Heart right ventricle (tissue), 16 donors: ENCODE measurements around the gene UBXN1. TPM values are rescaled to one million over a fixed set of nuclear protein-coding genes. Genes with fewer than 3 reads are reported as not detected.
"Not testable (repeated sequence)": the region's sequence is repeated elsewhere in the genome, so short reads cannot be mapped to it uniquely, and the experiment has no call there.

Experiments used
- ATAC-seq, 8 donors: fragments of 200-7000 bp; cut with Tn5 transposase; one replicate each; pipeline ENCODE4 v1.9.1; 2020; ENCODE audit warnings: mild to moderate bottlenecking in 8 of 8, moderate library complexity in 8 of 8, moderate number of reproducible peaks in 1 of 8
- DNase-seq, 2 donors: peaks; one replicate each; pipeline ENCODE4 v3.0.0-alpha.2; 2020
- H3K27ac ChIP-seq, 10 donors: fragments of 200-600 bp; sonication (generic) in 2 of 10; one replicate each; pipeline versions ENCODE4 v1.5.0 to v1.8.0; 2020 to 2022; ENCODE audit warnings: mild to moderate bottlenecking in 3 of 10
- H3K27me3 ChIP-seq, 7 donors: fragments of 200-600 bp; one replicate each; pipeline ENCODE4 v1.8.0; 2021 to 2022; ENCODE audit warnings: mild to moderate bottlenecking in 2 of 7
- H3K36me3 ChIP-seq, 9 donors: fragments of 200-600 bp; sonication (generic) in 1 of 9; one replicate each; pipeline versions ENCODE4 v1.5.0 to v1.8.0; 2020 to 2022; ENCODE audit warnings: mild to moderate bottlenecking in 2 of 9
- H3K4me1 ChIP-seq, 9 donors: fragments of 200-600 bp; sonication (generic) in 1 of 9; one replicate each; pipeline versions ENCODE4 v1.5.0 to v1.8.0; 2020 to 2022; ENCODE audit warnings: mild to moderate bottlenecking in 4 of 9
- H3K4me3 ChIP-seq, 10 donors: fragments of 200-600 bp; sonication (generic) in 2 of 10; one replicate each; pipeline versions ENCODE4 v1.5.0 to v1.8.0; 2020 to 2022; ENCODE audit warnings: mild to moderate bottlenecking in 7 of 10, moderate library complexity in 2 of 10
- H3K9me3 ChIP-seq, 11 donors: fragments of 200-600 bp in 10 of 11; sonication (generic) in 2 of 11; one replicate each; pipeline versions ENCODE4 v1.5.0 to v1.8.0; 2013 to 2022; ENCODE audit warnings: mild to moderate bottlenecking in 2 of 11, control low read depth in 1 of 11, moderate library complexity in 1 of 11
- CTCF ChIP-seq, 9 donors: fragments of 200-600 bp; sonication (generic) in 2 of 9; IDR thresholded peaks; one replicate each; pipeline versions ENCODE4 v1.5.0 to v1.8.0; 2021 to 2022; ENCODE audit warnings: antibody characterized with exemption in 9 of 9, mild to moderate bottlenecking in 5 of 9, moderate library complexity in 1 of 9
- WGBS, 2 donors: extraction: QIAGEN DNeasy Blood & Tissue Kit; methylation state at CpG; one replicate each; pipeline ENCODE4 v1.1.7; 2013; ENCODE audit warnings: inconsistent platforms in 1 of 2; 5-methylcytosine and 5-hydroxymethylcytosine counted together
- intact Hi-C, 10 donors: fragments of 100-400 bp; cut with DNase I; formaldehyde crosslinking; loops; one replicate each; pipeline versions ENCODE4 v1.11.1 to v1.14.2; 2022
- polyA plus RNA-seq, 2 donors: library from polyadenylated mRNA; stranded (reverse); fragments of 200-250 nt; gene quantifications; one replicate each; pipeline ENCODE4 v1.2.3, GENCODE V29; 2013
- total RNA-seq, 10 donors: library from RNA; stranded (reverse); fragmentation: NEBNext Ultra II Directional in 3 of 10; extraction: Animal tissue kit (Norgen Biotek cat#: 25700) in 3 of 10; gene quantifications; one replicate each; pipeline versions ENCODE4 v1.2.1 to v1.2.4, GENCODE V29; 2021 to 2023
- donor health status: Arrhythmogenic right ventricular cardiomyopathy.
- donor health status: ischemic (EF 13 %, LVEDD 7.1; RV severe dilation, severe dysfunction).
- donor health status: healthy with polysubstance abuse.
- donor health status: DM: no; HTN: yes; CAD: no.
- donor health status: DM: no; HTN: no; CAD: no.
- donor health status: ischemic (EF 25% LVEDD 6.9; RV normal size, moderate dysfunction).
- donor health status: ischemic (EF 25% LVEDD 5.7; RV mildly dilated, moderate dysfunction).
- donor health status: healthy.
- donor health status: DM: yes; HTN: yes; CAD: no.
- donor health status: Ischemic cardiomyopathy.
- donor health status: ischemic (EF 35%, LVEDD 5.7; RV mildly dilated, moderate dysfunction).
- donor health status: nonischemic (EF 11% LVEDD 7.7; RV severe dilation, severe dysfunction).
- donor health status: DM: yes; HTN: yes; CAD: no.
- donor health status: PGD.
- donor health status: ischemic (EF 29% LVEDD 5.4; RV normal size, mild dysfunction).
- donor health status: nonischemic (EF 23%, LVEDD 6.1; RV moderate dilation, normal function).

The UBXN1 gene
- total and polyA plus RNA-seq, 12 donors = 57.8 to 175 (median 82.4) TPM

- peak; percentile 71 to 85 (median 78) for ATAC-seq
- Histone ChIP-seq H3K9me3 (no peaks in the 10 kb centered on the region), H3K4me1 (peaks cover 0 to 22% (median 16%) of the 10 kb centered on the region in 9 donors), H3K4me3 (no peak overlapping the region), H3K36me3 (peaks cover 0 to 57% (median 17%) of the 10 kb centered on the region in 9 donors), H3K27me3 (no peaks in the 10 kb centered on the region), H3K27ac (peak overlapping the region in 4 of 10 donors; percentile 15 to 44 (median 19))
- DNase-seq = peak; percentile 71 to 84
- WGBS, 2 donors = 40 to 44% methylated on average over 14 of the region's 14 CpGs
- intact Hi-C loops = loop anchor here (2.0 to 10.0 kb wide), 7 partner anchors 14 to 312 kb away; partner anchors contain the start of gene TUT1 (in 1 of the 10)
- peak; percentile 60 to 92 (median 87) for TF ChIP-seq CTCF (IDR thresholded peaks at IDR 0.05)
These were observed 15.7 kb upstream of the UBXN1 start for GRCh38 chr11:62694455-62695167.

GRCh38 chr11:62693624-62694023 is 14.8 kb upstream of the UBXN1 start:
- intact Hi-C loops = loop anchor here (2.0 to 10.0 kb wide), 7 partner anchors 13 to 311 kb away; partner anchors contain the start of gene TUT1 (in 1 of the 10)
- WGBS, 2 donors = 75 to 86% methylated on average over 4 of the region's 4 CpGs
- H3K27me3 ChIP-seq, H3K9me3 ChIP-seq, H3K27ac ChIP-seq, ATAC-seq, H3K4me3 ChIP-seq, DNase-seq: not testable (repeated sequence)
- H3K4me1 ChIP-seq = peaks cover 0 to 31% (median 23%) of the 10 kb centered on the region in 9 donors
- H3K36me3 ChIP-seq = peaks cover 0 to 51% (median 17%) of the 10 kb centered on the region in 9 donors

GRCh38 chr11:62689421-62690183 is 10.7 kb upstream of the UBXN1 start, which contains the start of gene LRRN4CL:
LRRN4CL (minus strand) TSS chr11:62689530; CDS start chr11:62688508, 1,022 bp downstream.
- Histone ChIP-seq H3K4me3 (peak within 1 kb of the TSS in 9 of 10 donors; percentile 6 to 51 (median 36)), H3K27me3 (peaks cover 0 to 15% (median 0%) of the 10 kb centered on the region in 7 donors), H3K9me3 (no peaks in the 10 kb centered on the region), H3K4me1 (peaks cover 0 to 37% (median 19%) of the 10 kb centered on the region in 9 donors), H3K27ac (peak within 1 kb of the TSS in 8 of 10 donors; percentile 24 to 81 (median 71)), H3K36me3 (peaks cover 0 to 47% (median 17%) of the 10 kb centered on the region in 9 donors)
- intact Hi-C loops = loop anchor here (5.0 to 10.0 kb wide), 6 partner anchors 95 to 307 kb away; partner anchors contain the start of gene TUT1 (in 1 of the 10)
- WGBS, 2 donors = 36 to 45% methylated on average over 11 of the region's 11 CpGs
- ATAC-seq (peak; percentile 80 to 92 (median 84)), DNase-seq (peak; percentile 65 to 82)
- no peak for TF ChIP-seq CTCF (IDR thresholded peaks at IDR 0.05)

GRCh38 chr11:62688491-62688890 is 9.6 kb upstream of the UBXN1 start:
- Histone ChIP-seq H3K27ac (peak overlapping the region in 7 of 10 donors; percentile 30 to 81 (median 71)), H3K27me3 (peaks cover 0 to 15% (median 0%) of the 10 kb centered on the region in 7 donors)
- TF ChIP-seq CTCF (IDR thresholded peaks at IDR 0.05) = no peak

More at GRCh38 chr11:62688491-62688890, 9.6 kb upstream of the UBXN1 start:
- peaks cover 0 to 39% (median 17%) of the 10 kb centered on the region in 9 donors for H3K36me3 ChIP-seq
- ATAC-seq (peak in 1 of 8 donors; percentile 2), DNase-seq (no peak)
- 53 to 60% methylated on average over 1 of the region's 1 CpG for WGBS, 2 donors
- peak overlapping the region in 9 of 10 donors; percentile 6 to 51 (median 36) for H3K4me3 ChIP-seq
- H3K4me1 ChIP-seq = peaks cover 0 to 33% (median 17%) of the 10 kb centered on the region in 9 donors
- H3K9me3 ChIP-seq = no peaks in the 10 kb centered on the region
- intact Hi-C loops = no loop called here
